ENCODE measurements around the gene CCNJL. TPM values are rescaled to one million over a fixed set of nuclear protein-coding genes. Genes with fewer than 3 reads are reported as not detected.

Gene CCNJL
- total and polyA plus RNA-seq, 2 of the 8 experiments (the other 6 are each of a cell fraction or from before 2014, with no cell fraction given), result 34.6 to 44.7 TPM

GRCh38 chr5:160219356-160219755 is 93.0 kb downstream of the CCNJL start:
- Histone ChIP-seq H4K91ac (replicated peaks; ENCODE audit: insufficient read length, low read length) (no peak overlapping the region), H3K9ac (replicated peaks in 1 of 4; ENCODE audit: extremely low read depth in 1 of 4, low read depth in 3 of 4, low read length in 3 of 4) (no peak overlapping the region), H3K14ac (ENCODE audit: insufficient read length) (no peak overlapping the region), H3K23me2 (ENCODE audit: low read depth, low read length) (no peaks in the 10 kb centered on the region), H3K4me2 (ENCODE audit: insufficient read depth in 1 of 2, low read depth in 2 of 2, low read length in 2 of 2) (no peak overlapping the region), H4K20me1 (replicated peaks in 1 of 2; ENCODE audit: control insufficient read depth in 1 of 2, insufficient read depth in 2 of 2, low read length in 2 of 2) (no peaks in the 10 kb centered on the region), H2BK20ac (ENCODE audit: low read length) (no peak overlapping the region), H2BK5ac (ENCODE audit: low read depth, low read length) (no peak overlapping the region), H3K4ac (replicated peaks; ENCODE audit: insufficient read length, low read depth, low read length) (no peak overlapping the region), H3K36me3 (ENCODE audit: control insufficient read depth in 2 of 4, insufficient read depth in 4 of 4, low read length in 3 of 4) (no peaks in the 10 kb centered on the region), H3K4me1 (replicated peaks in 1 of 4; ENCODE audit: control insufficient read depth in 3 of 4, insufficient read depth in 4 of 4, low read length in 3 of 4) (no peaks in the 10 kb centered on the region), H3K18ac (ENCODE audit: extremely low read depth, low read length) (no peak overlapping the region), H3K23ac (ENCODE audit: insufficient read length) (no peak overlapping the region), H3K79me1 (ENCODE audit: low read depth, low read length) (no peaks in the 10 kb centered on the region), H2BK12ac (ENCODE audit: low read depth, low read length) (no peak overlapping the region), H2BK120ac (replicated peaks; ENCODE audit: low read depth, low read length) (no peak overlapping the region), H2AFZ (ENCODE audit: low read length) (no peak overlapping the region), H3K4me3 (ENCODE audit: extremely low read depth in 1 of 4, insufficient read depth in 2 of 4, low read depth in 3 of 4, low read length in 4 of 4) (no peak overlapping the region), H2AK5ac (ENCODE audit: low read depth, low read length) (no peak overlapping the region), H4K5ac (ENCODE audit: insufficient read length, low read depth, low read length) (no peak overlapping the region), H2BK15ac (ENCODE audit: low read length) (no peak overlapping the region), H3K9me3 (ENCODE audit: insufficient read depth in 2 of 2, low read depth in 1 of 2, low read length in 1 of 2) (no peaks in the 10 kb centered on the region), H3K27me3 (replicated peaks in 1 of 4; ENCODE audit: control insufficient read depth in 3 of 4, extremely low read depth in 1 of 4, insufficient read depth in 3 of 4, low read length in 3 of 4) (no peaks in the 10 kb centered on the region), H3K27ac (ENCODE audit: low read depth, low read length) (no peak overlapping the region), H3K79me2 (ENCODE audit: control insufficient read depth in 1 of 2, insufficient read depth in 2 of 2, low read length in 2 of 2) (no peaks in the 10 kb centered on the region), H3K56ac (replicated peaks; ENCODE audit: insufficient read length, low read depth, low read length) (no peak overlapping the region), H4K8ac (ENCODE audit: extremely low read depth, insufficient read depth, low read length) (no peak overlapping the region)
- DNase-seq (ENCODE audit: low read depth in 1 of 2, low spot score in 2 of 2) (no peak), FAIRE-seq (no peak)
- CTCF ChIA-PET (ENCODE audit: partially characterized antibody), result interaction anchor here (0.6 to 2.1 kb wide), 6 partner anchors 21 to 198 kb away, joined by 3 to 8 read pairs (median 4); no protein-coding TSS in a partner anchor
- POLR2A ChIA-PET (ENCODE audit: partially characterized antibody), result interaction anchor here (0.7 to 2.1 kb wide), 5 partner anchors 10 to 108 kb away, joined by 3 to 4 read pairs (median 4); partner anchors contain the start of gene FABP6
- WGBS, 2 experiments (ENCODE audit: extremely low coverage in 1 of 2, insufficient coverage in 1 of 2, insufficient read length in 1 of 2, insufficient replicate concordance in 2 of 2, low coverage in 1 of 2, low lambda C conversion rate in 2 of 2, missing lambda C conversion rate in 1 of 2), result 76% methylated on average over 4 of the region's 4 CpGs; no CpG with 5 or more reads in 1 of the 2 experiments
- TF ChIP-seq RNF2 (IDR thresholded peaks at IDR 0.05; ENCODE audit: borderline replicate concordance, low read depth, low read length, missing control alignments, poor library complexity, severe bottlenecking) (no peak), TEAD4 (IDR thresholded peaks at IDR 0.05; ENCODE audit: low read depth, low read length) (no peak), ATF2 (IDR thresholded peaks at IDR 0.05; ENCODE audit: low read length) (no peak), JUND (IDR thresholded peaks at IDR 0.05; ENCODE audit: low read length) (no peak), ASH2L (IDR thresholded peaks at IDR 0.05; ENCODE audit: low read length) (no peak), ATF3 (IDR thresholded peaks at IDR 0.05; ENCODE audit: insufficient read depth, low read depth, low read length) (no peak), BACH1 (IDR thresholded peaks at IDR 0.05; ENCODE audit: low read length) (no peak), POLR2A (IDR thresholded peaks at IDR 0.05; ENCODE audit: control extremely low read depth in 1 of 2, low read depth in 2 of 2, low read length in 2 of 2) (no peak), RBBP5 (IDR thresholded peaks at IDR 0.05; ENCODE audit: borderline replicate concordance, low read depth, low read length) (no peak), E2F6 (IDR thresholded peaks at IDR 0.05) (no peak), RFX5 (IDR thresholded peaks at IDR 0.05; ENCODE audit: borderline replicate concordance, low read depth, low read length) (no peak), CHD1 (IDR thresholded peaks at IDR 0.05; ENCODE audit: low read depth, low read length) (no peak)

All from H1 (cell line).